GM19455 (cell line): ENCODE measurements around the gene SAMD11.

ENCODE experiments used
- ATAC-seq: cut with Tn5 transposase; IDR thresholded peaks from one replicate; pipeline ENCODE4 v1.9.1; 2021; ENCODE audit not compliant: unreplicated experiment

The SAMD11 gene

GRCh38 chr1:993379-993995 lies 69.8 kb downstream of the SAMD11 start:
- ATAC-seq: no peak
